ENCODE data around the gene G3BP1. TPM values are rescaled to one million over a fixed set of nuclear protein-coding genes. Genes with fewer than 3 reads are reported as not detected.

Gene G3BP1
- total and polyA plus RNA-seq, 2 of the 13 experiments (the other 11 are each of a cell fraction or from before 2014, with no cell fraction given), result 36.7 to 320 TPM

GRCh38 chr5:151755383-151755782, 16.4 kb upstream of the G3BP1 start (continued):
- TF ChIP-seq, protein P1, sequence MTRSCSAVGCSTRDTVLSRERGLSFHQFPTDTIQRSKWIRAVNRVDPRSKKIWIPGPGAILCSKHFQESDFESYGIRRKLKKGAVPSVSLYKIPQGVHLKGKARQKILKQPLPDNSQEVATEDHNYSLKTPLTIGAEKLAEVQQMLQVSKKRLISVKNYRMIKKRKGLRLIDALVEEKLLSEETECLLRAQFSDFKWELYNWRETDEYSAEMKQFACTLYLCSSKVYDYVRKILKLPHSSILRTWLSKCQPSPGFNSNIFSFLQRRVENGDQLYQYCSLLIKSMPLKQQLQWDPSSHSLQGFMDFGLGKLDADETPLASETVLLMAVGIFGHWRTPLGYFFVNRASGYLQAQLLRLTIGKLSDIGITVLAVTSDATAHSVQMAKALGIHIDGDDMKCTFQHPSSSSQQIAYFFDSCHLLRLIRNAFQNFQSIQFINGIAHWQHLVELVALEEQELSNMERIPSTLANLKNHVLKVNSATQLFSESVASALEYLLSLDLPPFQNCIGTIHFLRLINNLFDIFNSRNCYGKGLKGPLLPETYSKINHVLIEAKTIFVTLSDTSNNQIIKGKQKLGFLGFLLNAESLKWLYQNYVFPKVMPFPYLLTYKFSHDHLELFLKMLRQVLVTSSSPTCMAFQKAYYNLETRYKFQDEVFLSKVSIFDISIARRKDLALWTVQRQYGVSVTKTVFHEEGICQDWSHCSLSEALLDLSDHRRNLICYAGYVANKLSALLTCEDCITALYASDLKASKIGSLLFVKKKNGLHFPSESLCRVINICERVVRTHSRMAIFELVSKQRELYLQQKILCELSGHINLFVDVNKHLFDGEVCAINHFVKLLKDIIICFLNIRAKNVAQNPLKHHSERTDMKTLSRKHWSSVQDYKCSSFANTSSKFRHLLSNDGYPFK (CRISPR knock-in tag; IDR thresholded peaks at IDR 0.05; ENCODE audit: borderline replicate concordance), result no peak
- no peak for TF ChIP-seq ZSCAN22 (CRISPR knock-in tag; IDR thresholded peaks at IDR 0.05)
- no peak for TF ChIP-seq ZMAT3 (CRISPR knock-in tag; conservative IDR thresholded peaks at IDR 0.05)
- TF ChIP-seq ZNF788 (CRISPR knock-in tag; IDR thresholded peaks at IDR 0.05; ENCODE audit: borderline replicate concordance), result no peak
- no peak for TF ChIP-seq NFAT5 (CRISPR knock-in tag; IDR thresholded peaks at IDR 0.05)
- TF ChIP-seq HES4 (CRISPR knock-in tag; IDR thresholded peaks at IDR 0.05; ENCODE audit: borderline replicate concordance), result no peak
- TF ChIP-seq, protein P2, sequence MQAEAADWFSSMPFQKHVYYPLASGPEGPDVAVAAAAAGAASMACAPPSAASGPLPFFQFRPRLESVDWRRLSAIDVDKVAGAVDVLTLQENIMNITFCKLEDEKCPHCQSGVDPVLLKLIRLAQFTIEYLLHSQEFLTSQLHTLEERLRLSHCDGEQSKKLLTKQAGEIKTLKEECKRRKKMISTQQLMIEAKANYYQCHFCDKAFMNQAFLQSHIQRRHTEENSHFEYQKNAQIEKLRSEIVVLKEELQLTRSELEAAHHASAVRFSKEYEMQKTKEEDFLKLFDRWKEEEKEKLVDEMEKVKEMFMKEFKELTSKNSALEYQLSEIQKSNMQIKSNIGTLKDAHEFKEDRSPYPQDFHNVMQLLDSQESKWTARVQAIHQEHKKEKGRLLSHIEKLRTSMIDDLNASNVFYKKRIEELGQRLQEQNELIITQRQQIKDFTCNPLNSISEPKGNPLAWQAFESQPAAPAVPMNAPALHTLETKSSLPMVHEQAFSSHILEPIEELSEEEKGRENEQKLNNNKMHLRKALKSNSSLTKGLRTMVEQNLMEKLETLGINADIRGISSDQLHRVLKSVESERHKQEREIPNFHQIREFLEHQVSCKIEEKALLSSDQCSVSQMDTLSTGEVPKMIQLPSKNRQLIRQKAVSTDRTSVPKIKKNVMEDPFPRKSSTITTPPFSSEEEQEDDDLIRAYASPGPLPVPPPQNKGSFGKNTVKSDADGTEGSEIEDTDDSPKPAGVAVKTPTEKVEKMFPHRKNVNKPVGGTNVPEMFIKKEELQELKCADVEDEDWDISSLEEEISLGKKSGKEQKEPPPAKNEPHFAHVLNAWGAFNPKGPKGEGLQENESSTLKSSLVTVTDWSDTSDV (CRISPR knock-in tag; IDR thresholded peaks at IDR 0.05), result no peak
- TF ChIP-seq BHLHE40 (IDR thresholded peaks at IDR 0.05; ENCODE audit: low read length), result no peak
- TF ChIP-seq, protein P3, sequence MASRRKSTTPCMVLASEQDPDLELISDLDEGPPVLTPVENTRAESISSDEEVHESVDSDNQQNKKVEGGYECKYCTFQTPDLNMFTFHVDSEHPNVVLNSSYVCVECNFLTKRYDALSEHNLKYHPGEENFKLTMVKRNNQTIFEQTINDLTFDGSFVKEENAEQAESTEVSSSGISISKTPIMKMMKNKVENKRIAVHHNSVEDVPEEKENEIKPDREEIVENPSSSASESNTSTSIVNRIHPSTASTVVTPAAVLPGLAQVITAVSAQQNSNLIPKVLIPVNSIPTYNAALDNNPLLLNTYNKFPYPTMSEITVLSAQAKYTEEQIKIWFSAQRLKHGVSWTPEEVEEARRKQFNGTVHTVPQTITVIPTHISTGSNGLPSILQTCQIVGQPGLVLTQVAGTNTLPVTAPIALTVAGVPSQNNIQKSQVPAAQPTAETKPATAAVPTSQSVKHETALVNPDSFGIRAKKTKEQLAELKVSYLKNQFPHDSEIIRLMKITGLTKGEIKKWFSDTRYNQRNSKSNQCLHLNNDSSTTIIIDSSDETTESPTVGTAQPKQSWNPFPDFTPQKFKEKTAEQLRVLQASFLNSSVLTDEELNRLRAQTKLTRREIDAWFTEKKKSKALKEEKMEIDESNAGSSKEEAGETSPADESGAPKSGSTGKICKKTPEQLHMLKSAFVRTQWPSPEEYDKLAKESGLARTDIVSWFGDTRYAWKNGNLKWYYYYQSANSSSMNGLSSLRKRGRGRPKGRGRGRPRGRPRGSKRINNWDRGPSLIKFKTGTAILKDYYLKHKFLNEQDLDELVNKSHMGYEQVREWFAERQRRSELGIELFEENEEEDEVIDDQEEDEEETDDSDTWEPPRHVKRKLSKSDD (CRISPR knock-in tag; IDR thresholded peaks at IDR 0.05; ENCODE audit: low read depth), result no peak
- TF ChIP-seq ZBTB42 (CRISPR knock-in tag; IDR thresholded peaks at IDR 0.05), result no peak
- TF ChIP-seq CC2D1A (CRISPR knock-in tag; IDR thresholded peaks at IDR 0.05), result no peak
- TF ChIP-seq CREBL2 (CRISPR knock-in tag; IDR thresholded peaks at IDR 0.05; ENCODE audit: borderline replicate concordance), result no peak

Data from HepG2 (cell line).